Liver (tissue), 9 donors: ENCODE data around the gene PDLIM5. TPM values are rescaled to one million over a fixed set of nuclear protein-coding genes. Genes with fewer than 3 reads are reported as not detected.

ENCODE experiments used
- DNase-seq: peaks from one replicate; pipeline ENCODE4 v3.0.0-alpha.2; 2017; ENCODE audit warnings: low spot score
- H3K27ac ChIP-seq, 2 donors: one replicate each; pipeline ENCODE4 v1.7.0; 2013; ENCODE audit warnings: inconsistent platforms in 2 of 2, low read length in 2 of 2, control low read depth in 1 of 2, low read depth in 1 of 2, mild to moderate bottlenecking in 1 of 2
- H3K27me3 ChIP-seq, 4 donors: one replicate each; pipeline versions ENCODE4 v1.6.1 to v1.7.0; 2013; ENCODE audit warnings: low read length in 3 of 4, inconsistent platforms in 1 of 4, mild to moderate bottlenecking in 1 of 4, moderate library complexity in 1 of 4; ENCODE audit not compliant: control insufficient read depth in 4 of 4, insufficient read depth in 4 of 4
- H3K36me3 ChIP-seq, 4 donors: one replicate each; pipeline versions ENCODE4 v1.6.1 to v1.7.0; 2013; ENCODE audit warnings: low read length in 3 of 4, mild to moderate bottlenecking in 3 of 4, low read depth in 1 of 4, moderate library complexity in 1 of 4; ENCODE audit not compliant: control insufficient read depth in 4 of 4, insufficient read depth in 3 of 4
- H3K4me1 ChIP-seq, 4 donors: one replicate each; pipeline versions ENCODE4 v1.6.1 to v1.7.0; 2013; ENCODE audit warnings: low read length in 3 of 4, mild to moderate bottlenecking in 3 of 4, moderate library complexity in 1 of 4; ENCODE audit not compliant: control insufficient read depth in 4 of 4, insufficient read depth in 4 of 4
- H3K4me3 ChIP-seq, 3 donors: one replicate each; pipeline versions ENCODE4 v1.6.1 to v1.7.0; 2013; ENCODE audit warnings: low read length in 3 of 3, control low read depth in 1 of 3, low read depth in 1 of 3, mild to moderate bottlenecking in 1 of 3
- H3K9ac ChIP-seq, 2 donors: one replicate each; pipeline ENCODE4 v1.7.0; 2013; ENCODE audit warnings: low read length in 2 of 2, mild to moderate bottlenecking in 2 of 2, moderate library complexity in 2 of 2, control low read depth in 1 of 2, low read depth in 1 of 2
- H3K9me3 ChIP-seq, 4 donors: one replicate each; pipeline versions ENCODE4 v1.6.1 to v1.7.0; 2013; ENCODE audit warnings: low read length in 3 of 4; ENCODE audit not compliant: control insufficient read depth in 4 of 4
- ATF3 ChIP-seq: IDR thresholded peaks from 2 replicates; pipeline ENCODE4 v1.6.1; 2016; ENCODE audit warnings: antibody characterized with exemption
- CTCF ChIP-seq: fragments of 150-350 bp; IDR thresholded peaks from 2 replicates; pipeline ENCODE4 v1.5.1; 2017; ENCODE audit warnings: improper control_type of control experiment, low read depth, low read length; ENCODE audit not compliant: missing input control
- EGR1 ChIP-seq, 2 donors: IDR thresholded peaks; 2 replicates each; pipeline ENCODE4 v1.6.1; 2016 to 2018; ENCODE audit warnings: antibody characterized with exemption in 2 of 2, low read depth in 2 of 2
- HNF4A ChIP-seq, 2 donors: conservative IDR thresholded peaks; 2 replicates each; pipeline ENCODE4 v1.6.1; 2016; ENCODE audit warnings: antibody characterized with exemption in 2 of 2, mild to moderate bottlenecking in 2 of 2
- HNF4G ChIP-seq: IDR thresholded peaks from 2 replicates; pipeline ENCODE4 v1.6.1; 2016; ENCODE audit warnings: antibody characterized with exemption
- JUND ChIP-seq, 2 donors: IDR thresholded peaks; 2 replicates each; pipeline ENCODE4 v1.6.1; 2016; ENCODE audit warnings: antibody characterized with exemption in 2 of 2
- RAD21 ChIP-seq, 2 donors: IDR thresholded peaks; 2 replicates each; pipeline ENCODE4 v1.6.1; 2016; ENCODE audit warnings: antibody characterized with exemption in 2 of 2, mild to moderate bottlenecking in 2 of 2
- REST ChIP-seq: IDR thresholded peaks from 2 replicates; pipeline ENCODE4 v1.6.1; 2016; ENCODE audit warnings: antibody characterized with exemption, mild to moderate bottlenecking
- RXRA ChIP-seq, 2 donors: IDR thresholded peaks; 2 replicates each; pipeline ENCODE4 v1.6.1; 2017 to 2018; ENCODE audit warnings: antibody characterized with exemption in 2 of 2, mild to moderate bottlenecking in 1 of 2
- SP1 ChIP-seq: IDR thresholded peaks from 2 replicates; pipeline ENCODE4 v1.6.1; 2018; ENCODE audit warnings: antibody characterized with exemption, mild to moderate bottlenecking
- TAF1 ChIP-seq: conservative IDR thresholded peaks from 2 replicates; pipeline ENCODE4 v1.6.1; 2016; ENCODE audit warnings: antibody characterized with exemption, mild to moderate bottlenecking
- YY1 ChIP-seq: IDR thresholded peaks from 2 replicates; pipeline ENCODE4 v1.6.1; 2016; ENCODE audit warnings: antibody characterized with exemption, mild to moderate bottlenecking
- ZBTB33 ChIP-seq: IDR thresholded peaks from 2 replicates; pipeline ENCODE4 v1.6.1; 2016; ENCODE audit warnings: antibody characterized with exemption
- WGBS: extraction: QIAGEN DNeasy Blood & Tissue Kit; methylation state at CpG from one replicate; pipeline ENCODE4 v1.1.7; 2013; 5-methylcytosine and 5-hydroxymethylcytosine counted together
- polyA plus RNA-seq, 2 donors: library from polyadenylated mRNA; stranded (reverse) in 1 of 2; unstranded in 1 of 2; fragments of 200-250 nt in 1 of 2; fragments of >200 nt in 1 of 2; fragmentation: Nextera tagmentation in 1 of 2; extraction: Ambion mirVana in 1 of 2; gene quantifications; one replicate each; pipeline versions ENCODE4 v1.2.1 to v1.2.3, GENCODE V29; 2013 to 2015
- total RNA-seq, 2 donors: library from RNA; depleted of rRNA; stranded (reverse); fragments of >200 nt; gene quantifications; one replicate each; pipeline ENCODE4 v1.2.3, GENCODE V29; 2014
- donor health status: healthy.
- donor health status: healthy.
- donor health status: healthy.
- donor health status: healthy.
- donor health status: healthy.

Gene PDLIM5
- total and polyA plus RNA-seq, 4 donors = 19.1 to 114 (median 67.8) TPM

- no peak for DNase-seq
- H3K27ac ChIP-seq = no peak overlapping the region
- H3K27me3 ChIP-seq = no peaks in the 10 kb centered on the region
- no peak for TF ChIP-seq RAD21 (IDR thresholded peaks at IDR 0.05)
- no peak for TF ChIP-seq TAF1
- no peak for TF ChIP-seq REST
- no peak for TF ChIP-seq HNF4G
- TF ChIP-seq JUND (IDR thresholded peaks at IDR 0.05) = no peak
- TF ChIP-seq CTCF = no peak
- no peak for TF ChIP-seq ATF3
- TF ChIP-seq SP1 = no peak
- TF ChIP-seq RXRA (IDR thresholded peaks at IDR 0.05) = no peak
- no peak for TF ChIP-seq EGR1 (IDR thresholded peaks at IDR 0.05; ENCODE audit: low read depth in 2 of 2)
- no peak for TF ChIP-seq HNF4A (conservative IDR thresholded peaks at IDR 0.05)
- TF ChIP-seq YY1 = no peak
- WGBS = 78% methylated on average over 3 of the region's 3 CpGs
- H3K9ac ChIP-seq = no peak overlapping the region
- peaks cover 4 to 29% (median 15%) of the 10 kb centered on the region in 4 donors for H3K4me1 ChIP-seq
- no peak overlapping the region for H3K4me3 ChIP-seq
- no peaks in the 10 kb centered on the region for H3K9me3 ChIP-seq
- peaks cover 4 to 24% (median 15%) of the 10 kb centered on the region in 4 donors for H3K36me3 ChIP-seq
Measured at GRCh38 chr4:94653095-94653649, 201.4 kb downstream of the PDLIM5 start.

- Histone ChIP-seq H3K4me1 (peaks cover 2 to 28% (median 12%) of the 10 kb centered on the region in 4 donors), H3K36me3 (peaks cover 4 to 28% (median 16%) of the 10 kb centered on the region in 4 donors)
Measured at GRCh38 chr4:94653984-94654609, 202.4 kb downstream of the PDLIM5 start.

More at GRCh38 chr4:94653984-94654609, 202.4 kb downstream of the PDLIM5 start:
- Histone ChIP-seq H3K4me3 (no peak overlapping the region), H3K27me3 (no peaks in the 10 kb centered on the region), H3K9me3 (no peaks in the 10 kb centered on the region), H3K9ac (no peak overlapping the region), H3K27ac (no peak overlapping the region)
- WGBS = 95% methylated on average over 3 of the region's 3 CpGs
- no peak for DNase-seq
- no peak for TF ChIP-seq TAF1
- TF ChIP-seq YY1 = no peak
- no peak for TF ChIP-seq ZBTB33
- no peak for TF ChIP-seq ATF3
